Measurements from ENCODE around the gene PCP4L1. TPM values are rescaled to one million over a fixed set of nuclear protein-coding genes. Genes with fewer than 3 reads are reported as not detected.

Gene PCP4L1
- total RNA-seq, 1 experiment from 2014 or later, result not detected

- no peak overlapping the region for H3K4me3 ChIP-seq (replicated peaks in 1 of 2; ENCODE audit: low read depth in 1 of 2, low read length in 2 of 2)
- no peaks in the 10 kb centered on the region for H3K36me3 ChIP-seq (ENCODE audit: control insufficient read depth in 1 of 2, insufficient read depth in 2 of 2, low read length in 2 of 2)
- H2AFZ ChIP-seq (ENCODE audit: low read depth, low read length, poor library complexity, severe bottlenecking), result no peak overlapping the region
- ChIA-PET CTCF (interaction anchor here (1.5 kb wide), 1 partner anchor 35 kb away, joined by 3 read pairs; no protein-coding TSS in a partner anchor), POLR2A (no interaction called here), RAD21 (ENCODE audit: low non-redundant PET in 1 of 2, low total read pairs in 2 of 2, uncharacterized antibody in 2 of 2, unreplicated experiment in 2 of 2) (interaction anchor here in 1 of 2 experiments (0.6 kb wide), 1 partner anchor 156 kb away, joined by 3 read pairs; no protein-coding TSS in a partner anchor)
- ATAC-seq (no peak), DNase-seq (ENCODE audit: low read depth, low spot score) (no peak)
- no peaks in the 10 kb centered on the region for H3K4me1 ChIP-seq (ENCODE audit: control insufficient read depth in 1 of 2, insufficient read depth in 2 of 2, low read length in 2 of 2)
- no peaks in the 10 kb centered on the region for H3K79me2 ChIP-seq (ENCODE audit: insufficient read depth, low read length)
- no peak for TF ChIP-seq SRF (IDR thresholded peaks at IDR 0.05; ENCODE audit: low read depth)
- TF ChIP-seq SIN3A (IDR thresholded peaks at IDR 0.05; ENCODE audit: low read depth), result no peak
- no peak for TF ChIP-seq POLR2A (IDR thresholded peaks at IDR 0.05; ENCODE audit: borderline replicate concordance, extremely low read depth, insufficient read depth, insufficient read length)
- TF ChIP-seq ZNF274 (IDR thresholded peaks at IDR 0.05; ENCODE audit: low read depth, low read length), result no peak
- no peaks in the 10 kb centered on the region for H3K9me2 ChIP-seq (ENCODE audit: insufficient read depth)
- intact Hi-C loops (cut with micrococcal nuclease), result no loop called here
- no peak overlapping the region for H3K27ac ChIP-seq (ENCODE audit: low read depth, low read length)
- peaks cover 14% of the 10 kb centered on the region for H3K27me3 ChIP-seq (ENCODE audit: insufficient read depth, low read length)
- BruUV-seq (replicated peaks), result no TSS peak
- H3K9ac ChIP-seq (ENCODE audit: low read length), result no peak overlapping the region
- peaks cover 0 to 10% of the 10 kb centered on the region in 2 experiments; a peak in 1 of 4 replicates for H3K9me3 ChIP-seq (ENCODE audit: control insufficient read depth in 1 of 2, insufficient read depth in 1 of 2, low read depth in 1 of 2, low read length in 2 of 2)
- H3K4me2 ChIP-seq (ENCODE audit: low read length), result no peak overlapping the region
- H4K20me1 ChIP-seq (ENCODE audit: insufficient read depth), result no peaks in the 10 kb centered on the region
These were observed 2.1 kb downstream of the PCP4L1 start for GRCh38 chr1:161260376-161261260.

GRCh38 chr1:161261261-161262235 is 3.0 kb downstream of the PCP4L1 start:
- H3K36me3 ChIP-seq (ENCODE audit: control insufficient read depth in 1 of 2, insufficient read depth in 2 of 2, low read length in 2 of 2), result no peaks in the 10 kb centered on the region
- POLR2A ChIA-PET, result no interaction called here
- no peak overlapping the region for H3K4me3 ChIP-seq (replicated peaks in 1 of 2; ENCODE audit: low read depth in 1 of 2, low read length in 2 of 2)
- H3K9me3 ChIP-seq (ENCODE audit: control insufficient read depth in 1 of 2, insufficient read depth in 1 of 2, low read depth in 1 of 2, low read length in 2 of 2), result peaks cover 0 to 6% of the 10 kb centered on the region in 2 experiments; a peak in 1 of 4 replicates
- no peak for ATAC-seq
- peaks cover 14% of the 10 kb centered on the region for H3K27me3 ChIP-seq (ENCODE audit: insufficient read depth, low read length)
- H3K9me2 ChIP-seq (ENCODE audit: insufficient read depth), result no peaks in the 10 kb centered on the region
- intact Hi-C loops (cut with micrococcal nuclease), result no loop called here
- H4K20me1 ChIP-seq (ENCODE audit: insufficient read depth), result no peaks in the 10 kb centered on the region
- RAD21 ChIA-PET (ENCODE audit: low non-redundant PET in 1 of 2, low total read pairs in 2 of 2, uncharacterized antibody in 2 of 2, unreplicated experiment in 2 of 2), result interaction anchor here in 1 of 2 experiments (0.6 kb wide), 1 partner anchor 155 kb away, joined by 3 read pairs; no protein-coding TSS in a partner anchor
- no peak for DNase-seq (ENCODE audit: low read depth, low spot score)
- H3K79me2 ChIP-seq (ENCODE audit: insufficient read depth, low read length), result no peaks in the 10 kb centered on the region
- peaks cover 0 to 5% of the 10 kb centered on the region in 2 experiments; a peak in 1 of 4 replicates for H3K4me1 ChIP-seq (ENCODE audit: control insufficient read depth in 1 of 2, insufficient read depth in 2 of 2, low read length in 2 of 2)
- CTCF ChIA-PET, result no interaction called here
- no peak overlapping the region for H2AFZ ChIP-seq (ENCODE audit: low read depth, low read length, poor library complexity, severe bottlenecking)
- no peak overlapping the region for H3K9ac ChIP-seq (ENCODE audit: low read length)
- no TSS peak for BruUV-seq (replicated peaks)
- no peak overlapping the region for H3K27ac ChIP-seq (ENCODE audit: low read depth, low read length)
- TF ChIP-seq ZFX (IDR thresholded peaks at IDR 0.05) (no peak), MAX (IDR thresholded peaks at IDR 0.05) (no peak), SP1 (IDR thresholded peaks at IDR 0.05; ENCODE audit: low read depth) (no peak), POLR2AphosphoS5 (IDR thresholded peaks at IDR 0.05; ENCODE audit: low read depth, low read length) (no peak)
- no peak overlapping the region for H3K4me2 ChIP-seq (ENCODE audit: low read length)

Data from HCT116 (cell line).